Activated naive CD4-positive, alpha-beta T cell treated with anti-CD3 and anti-CD28 coated beads, Interleukin-2, amount 50 U/mL, for 72 hours (primary cell): ENCODE measurements around the gene LRRC45. TPM values are rescaled to one million over a fixed set of nuclear protein-coding genes. Genes with fewer than 3 reads are reported as not detected.
"Not testable (repeated sequence)": the region's sequence is repeated elsewhere in the genome, so short reads cannot be mapped to it uniquely, and the experiment has no call there.

ENCODE experiments used
- ATAC-seq, 2 donors: fragments of 150-1000 bp; cut with Tn5 transposase; 2 replicates each; pipeline ENCODE4 v1.10.0; 2021; ENCODE audit warnings: mild to moderate bottlenecking in 2 of 2, moderate library complexity in 2 of 2
- DNase-seq, 2 donors: peaks; one replicate each; pipeline ENCODE4 v3.0.0; 2021 to 2022; ENCODE audit warnings: low spot score in 2 of 2
- H3K27ac Mint-ChIP-seq, 2 donors: one replicate each; pipeline ENCODE4 v1.8.0; 2022; ENCODE audit warnings: mild to moderate bottlenecking in 2 of 2, mixed read lengths in 2 of 2
- H3K36me3 Mint-ChIP-seq, 2 donors: one replicate each; pipeline ENCODE4 v1.8.0; 2022; ENCODE audit warnings: mixed read lengths in 2 of 2
- H3K9me3 Mint-ChIP-seq, 2 donors: one replicate each; pipeline ENCODE4 v1.8.0; 2022; ENCODE audit warnings: mixed read lengths in 2 of 2
- total RNA-seq, 2 donors: library from RNA; stranded (reverse); gene quantifications; one replicate each; pipeline ENCODE4 v1.2.3, GENCODE V29; 2022

LRRC45 gene
- total RNA-seq, result 10 to 100 TPM; 16.7 TPM

GRCh38 chr17:82022981-82023446, at the start of gene LRRC45:
Gene LRRC45 (plus strand): TSS chr17:82023305. CDS start chr17:82023644, 339 bp downstream.
- H3K9me3 Mint-ChIP-seq, result no peaks in the 10 kb centered on the region
- ATAC-seq (peak; percentile 94), DNase-seq (peak; percentile 100)
- H3K36me3 Mint-ChIP-seq, result no peaks in the 10 kb centered on the region
- peak within 1 kb of the TSS in 1 of 2 donors; percentile 84 for H3K27ac Mint-ChIP-seq

DNA sequence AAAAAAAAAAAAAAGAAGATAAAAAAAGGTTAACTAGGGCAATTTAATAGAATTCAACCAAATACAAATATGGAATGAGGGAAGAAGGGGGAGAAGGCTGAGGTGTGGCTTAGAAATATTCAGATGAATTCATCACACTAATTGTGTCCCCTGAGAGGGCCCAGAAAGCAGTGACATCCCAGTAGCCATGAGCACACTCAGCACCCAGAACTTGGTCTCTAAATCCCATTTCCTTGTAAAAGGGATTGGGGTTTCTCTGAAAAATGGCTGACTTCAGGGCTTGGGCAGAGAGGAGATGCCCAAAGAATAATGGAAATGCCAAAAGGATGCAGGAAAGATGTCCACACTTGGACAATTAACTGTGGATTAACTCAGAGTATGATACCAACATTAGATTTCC, 49.7 kb upstream of the LRRC45 start:
- H3K36me3 Mint-ChIP-seq, result peaks cover 7% of the 10 kb centered on the region in 2 donors
- ATAC-seq, result no peak
- H3K27ac Mint-ChIP-seq, result no peak overlapping the region
- DNase-seq, result no peak
- peaks cover 0 to 9% of the 10 kb centered on the region in 2 donors for H3K9me3 Mint-ChIP-seq

- peak in 1 of 2 donors; percentile 74 for DNase-seq
- Mint-ChIP-seq H3K27ac (peak overlapping the region; percentile 98), H3K36me3 (peaks cover 7 to 17% of the 10 kb centered on the region in 2 donors), H3K9me3 (peaks cover 0 to 9% of the 10 kb centered on the region in 2 donors)
- ATAC-seq, result peak; percentile 21 to 50
Measured at GRCh38 chr17:81976332-81977210, 46.5 kb upstream of the LRRC45 start.

- H3K27ac Mint-ChIP-seq, result peak within 1 kb of the TSS; percentile 98
- peak; percentile 84 to 94 for ATAC-seq
- H3K9me3 Mint-ChIP-seq, result peaks cover 0 to 9% of the 10 kb centered on the region in 2 donors
- peak; percentile 94 to 95 for DNase-seq
- peaks cover 7 to 17% of the 10 kb centered on the region in 2 donors for H3K36me3 Mint-ChIP-seq
Measured at GRCh38 chr17:81977211-81977808, 45.8 kb upstream of the LRRC45 start, which contains the start of gene ASPSCR1. Gene ASPSCR1 (plus strand): TSS chr17:81977629. CDS start chr17:81977647, 18 bp downstream.

GRCh38 chr17:81978524-81979298, 44.4 kb upstream of the LRRC45 start:
- DNase-seq, result no peak

DNA sequence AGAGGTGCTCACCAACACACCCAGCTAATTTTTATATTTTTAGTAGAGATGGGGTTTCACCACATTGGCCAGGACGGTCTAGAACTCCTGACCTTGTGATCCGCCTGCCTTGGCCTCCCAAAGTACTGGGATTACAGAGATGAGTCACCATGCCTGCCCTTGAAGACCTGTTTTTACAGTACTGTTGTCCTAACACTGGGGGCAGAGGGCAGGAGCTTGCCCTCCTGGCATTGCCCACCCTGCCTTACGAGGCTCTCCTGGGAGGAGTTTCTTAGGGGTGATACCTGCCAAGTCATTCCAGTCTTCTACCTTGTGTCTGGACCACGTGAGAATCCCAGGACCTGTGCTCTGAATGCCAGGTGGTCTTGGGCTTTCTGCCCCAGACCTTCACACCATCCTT, 43.0 kb upstream of the LRRC45 start:
- Mint-ChIP-seq H3K9me3 (peaks cover 0 to under 1% of the 10 kb centered on the region in 2 donors), H3K27ac (no peak overlapping the region)

More at GRCh38 chr17:81978524-81979298, 44.4 kb upstream of the LRRC45 start:
- Mint-ChIP-seq H3K9me3 (peaks cover 0 to 9% of the 10 kb centered on the region in 2 donors), H3K36me3 (peaks cover 7 to 17% of the 10 kb centered on the region in 2 donors), H3K27ac (peak overlapping the region; percentile 65 to 98)
- no peak for ATAC-seq

GRCh38 chr17:81980707-81981343, 42.3 kb upstream of the LRRC45 start:
- no peak overlapping the region for H3K27ac Mint-ChIP-seq
- H3K36me3 Mint-ChIP-seq, result peaks cover 13 to 17% of the 10 kb centered on the region in 2 donors
- no peak for DNase-seq
- no peak for ATAC-seq
- H3K9me3 Mint-ChIP-seq, result no peaks in the 10 kb centered on the region

More for the DNA sequence above, 43.0 kb upstream of the LRRC45 start:
- peaks cover 11 to 17% of the 10 kb centered on the region in 2 donors for H3K36me3 Mint-ChIP-seq
- no peak for ATAC-seq
- no peak for DNase-seq

GRCh38 chr17:81981511-81981910, 41.6 kb upstream of the LRRC45 start:
- H3K36me3 Mint-ChIP-seq, result peaks cover 7 to 15% of the 10 kb centered on the region in 2 donors
- ATAC-seq, H3K9me3 Mint-ChIP-seq, DNase-seq, H3K27ac Mint-ChIP-seq: not testable (repeated sequence)

DNA sequence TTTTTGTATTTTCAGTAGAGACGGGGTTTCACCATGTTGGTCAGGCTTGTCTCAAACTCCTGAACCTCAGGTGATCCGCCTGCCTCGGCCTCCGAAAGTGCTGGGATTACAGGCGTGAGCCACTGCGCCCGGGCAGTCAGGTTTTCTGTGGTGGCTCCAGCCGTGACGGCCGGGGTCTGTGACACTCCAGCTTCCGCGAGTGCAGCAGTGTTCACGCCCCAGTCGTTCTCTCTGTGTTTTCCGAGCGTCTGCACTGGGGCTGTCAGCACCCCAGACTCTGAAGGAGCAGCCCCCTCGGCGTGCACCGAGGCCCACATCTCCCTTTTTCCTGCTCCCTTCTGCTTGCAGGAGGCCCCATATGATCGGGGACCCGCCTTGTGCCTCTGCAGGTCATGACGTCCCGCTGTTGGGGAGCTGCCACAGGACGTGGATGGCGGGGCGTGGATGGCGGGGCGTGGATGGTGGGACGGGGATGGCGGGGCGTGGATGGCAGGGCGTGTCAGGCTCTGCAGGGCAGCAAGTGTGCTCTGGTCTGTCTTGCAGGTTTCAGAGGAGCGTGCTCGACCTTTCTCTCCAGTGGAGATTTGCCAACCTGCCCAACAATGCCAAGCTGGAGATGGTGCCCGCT, 40.0 kb upstream of the LRRC45 start:
- DNase-seq (no peak), ATAC-seq (no peak)
- peaks cover 7 to 10% of the 10 kb centered on the region in 2 donors for H3K36me3 Mint-ChIP-seq
- no peak overlapping the region for H3K27ac Mint-ChIP-seq
- H3K9me3 Mint-ChIP-seq, result no peaks in the 10 kb centered on the region

GRCh38 chr17:81983639-81984373, 39.3 kb upstream of the LRRC45 start:
- peaks cover 7 to 8% of the 10 kb centered on the region in 2 donors for H3K36me3 Mint-ChIP-seq
- ATAC-seq (no peak), DNase-seq (no peak)
- no peak overlapping the region for H3K27ac Mint-ChIP-seq
- H3K9me3 Mint-ChIP-seq, result no peaks in the 10 kb centered on the region

DNA sequence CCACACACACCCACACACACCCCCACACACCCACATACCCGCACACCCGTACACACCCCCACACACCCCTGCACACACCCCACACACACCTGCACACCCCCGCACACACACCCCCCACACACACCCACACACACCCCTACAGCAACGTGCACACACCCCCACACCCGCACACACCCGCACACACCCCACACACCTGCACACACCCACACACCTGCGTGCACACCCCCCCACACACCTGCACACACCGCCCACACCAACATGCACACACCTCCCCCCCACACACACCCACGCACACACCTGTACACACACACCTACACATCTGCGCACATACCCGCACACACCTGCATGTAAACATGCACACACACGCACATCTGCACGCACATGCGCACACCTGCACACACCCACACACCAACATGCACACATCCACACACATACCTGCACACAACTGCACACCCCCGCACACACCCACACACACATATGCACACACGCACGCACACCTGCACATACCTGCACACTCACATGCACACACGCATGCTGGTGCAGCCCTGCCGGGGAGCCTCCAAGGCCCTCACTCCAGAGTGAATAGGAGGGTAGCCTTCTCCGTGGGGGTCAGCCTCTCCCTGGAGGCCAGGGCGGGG, 38.2 kb upstream of the LRRC45 start:
- Mint-ChIP-seq H3K27ac (no peak overlapping the region), H3K9me3 (no peaks in the 10 kb centered on the region), H3K36me3 (peaks cover 0 to 7% of the 10 kb centered on the region in 2 donors)
- ATAC-seq, result no peak
- DNase-seq, result no peak

GRCh38 chr17:81986606-81987005, 36.5 kb upstream of the LRRC45 start:
- ATAC-seq (no peak), DNase-seq (no peak)
- Mint-ChIP-seq H3K27ac (no peak overlapping the region), H3K9me3 (no peaks in the 10 kb centered on the region), H3K36me3 (peaks cover 0 to 7% of the 10 kb centered on the region in 2 donors)

GRCh38 chr17:81987161-81987770, 35.8 kb upstream of the LRRC45 start:
- no peak for ATAC-seq
- DNase-seq, result no peak
- Mint-ChIP-seq H3K36me3 (peaks cover 0 to 7% of the 10 kb centered on the region in 2 donors), H3K27ac (no peak overlapping the region), H3K9me3 (no peaks in the 10 kb centered on the region)
